Esophagus squamous epithelium (tissue), 5 donors: Measurements from ENCODE around the gene HBD. TPM values are rescaled to one million over a fixed set of nuclear protein-coding genes. Genes with fewer than 3 reads are reported as not detected.

Experiments
- DNase-seq: peaks from one replicate; lab custom pipeline; 2025; lab: John Stamatoyannopoulos, UW
- H3K27ac ChIP-seq, 4 donors: fragments of 200-600 bp; sonication (generic); one replicate each; pipeline ENCODE4 v1.5.1; 2016 to 2019; ENCODE audit warnings: mild to moderate bottlenecking in 1 of 4
- H3K27me3 ChIP-seq, 4 donors: fragments of 200-600 bp; sonication (generic); 1 replicate in 3 of 4; 2 replicates in 1 of 4; pipeline versions ENCODE4 v1.5.1 to v1.6.0; 2017 to 2021; ENCODE audit warnings: antibody characterized with exemption in 1 of 4
- H3K36me3 ChIP-seq, 3 donors: fragments of 200-600 bp; sonication (generic); one replicate each; pipeline ENCODE4 v1.5.1; 2016 to 2019
- H3K4me1 ChIP-seq, 3 donors: fragments of 200-600 bp; sonication (generic); one replicate each; pipeline ENCODE4 v1.5.1; 2017 to 2019
- H3K4me3 ChIP-seq, 4 donors: fragments of 200-600 bp; sonication (generic); 1 replicate in 3 of 4; 2 replicates in 1 of 4; pipeline ENCODE4 v1.5.1; 2016 to 2019; ENCODE audit warnings: mild to moderate bottlenecking in 2 of 4, moderate library complexity in 1 of 4
- H3K9me3 ChIP-seq, 3 donors: fragments of 200-600 bp; sonication (generic); one replicate each; pipeline ENCODE4 v1.5.1; 2016 to 2019
- POLR2A ChIP-seq, 4 donors: fragments of 450-650 bp; IDR thresholded peaks; one replicate each; pipeline ENCODE4 v1.6.1; 2017; ENCODE audit warnings: antibody characterized with exemption in 4 of 4, mild to moderate bottlenecking in 4 of 4, moderate library complexity in 3 of 4
- WGBS, 2 donors: methylation state at CpG; one replicate each; pipeline ENCODE4 v1.1.5; 2018; 5-methylcytosine and 5-hydroxymethylcytosine counted together
- intact Hi-C: fragments of 100-400 bp; cut with DNase I; formaldehyde crosslinking; loops from one replicate; pipeline ENCODE4 v1.15.0; 2022
- total RNA-seq, 4 donors: library from RNA; depleted of rRNA; stranded (reverse); fragments of >200 nt; gene quantifications; one replicate each; pipeline ENCODE4 v1.1.0, GENCODE V29; 2016
- TF ChIP-seq, protein P1 (sequence below), 6 experiments: fragments of 450-650 bp in 4 of 6; fragments of 200-600 bp in 2 of 6; sonication (generic) in 2 of 6; IDR thresholded peaks; one replicate each; pipeline ENCODE4 v1.5.1; 2016 to 2019; ENCODE audit warnings: antibody characterized with exemption in 6 of 6, mild to moderate bottlenecking in 4 of 6, moderate library complexity in 4 of 6
- donor health status: DM: yes; HTN: yes; CAD: no.

The HBD gene
- total RNA-seq, 4 donors from 2014 or later = not detected

GRCh38 chr11:5232821-5233220 lies 1.5 kb downstream of the HBD start:
- 84 to 100% methylated on average over 2 of the region's 2 CpGs for WGBS, 2 donors
- TF ChIP-seq POLR2A (IDR thresholded peaks at IDR 0.05) = no peak
- TF ChIP-seq, protein P1, sequence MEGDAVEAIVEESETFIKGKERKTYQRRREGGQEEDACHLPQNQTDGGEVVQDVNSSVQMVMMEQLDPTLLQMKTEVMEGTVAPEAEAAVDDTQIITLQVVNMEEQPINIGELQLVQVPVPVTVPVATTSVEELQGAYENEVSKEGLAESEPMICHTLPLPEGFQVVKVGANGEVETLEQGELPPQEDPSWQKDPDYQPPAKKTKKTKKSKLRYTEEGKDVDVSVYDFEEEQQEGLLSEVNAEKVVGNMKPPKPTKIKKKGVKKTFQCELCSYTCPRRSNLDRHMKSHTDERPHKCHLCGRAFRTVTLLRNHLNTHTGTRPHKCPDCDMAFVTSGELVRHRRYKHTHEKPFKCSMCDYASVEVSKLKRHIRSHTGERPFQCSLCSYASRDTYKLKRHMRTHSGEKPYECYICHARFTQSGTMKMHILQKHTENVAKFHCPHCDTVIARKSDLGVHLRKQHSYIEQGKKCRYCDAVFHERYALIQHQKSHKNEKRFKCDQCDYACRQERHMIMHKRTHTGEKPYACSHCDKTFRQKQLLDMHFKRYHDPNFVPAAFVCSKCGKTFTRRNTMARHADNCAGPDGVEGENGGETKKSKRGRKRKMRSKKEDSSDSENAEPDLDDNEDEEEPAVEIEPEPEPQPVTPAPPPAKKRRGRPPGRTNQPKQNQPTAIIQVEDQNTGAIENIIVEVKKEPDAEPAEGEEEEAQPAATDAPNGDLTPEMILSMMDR (IDR thresholded peaks at IDR 0.05) = no peak
- Histone ChIP-seq H3K27me3 (no peaks in the 10 kb centered on the region), H3K4me1 (no peaks in the 10 kb centered on the region), H3K9me3 (no peaks in the 10 kb centered on the region), H3K27ac (no peak overlapping the region), H3K4me3 (no peak overlapping the region), H3K36me3 (no peaks in the 10 kb centered on the region)
- intact Hi-C loops = no loop called here
- no peak for DNase-seq

- WGBS, 2 donors = 62 to 65% methylated on average over 3 of the region's 3 CpGs
- no peaks in the 10 kb centered on the region for H3K9me3 ChIP-seq
- intact Hi-C loops = no loop called here
Measured at GRCh38 chr11:5232176-5232575, 2.1 kb downstream of the HBD start.

GRCh38 chr11:5231111-5231510 lies 3.2 kb downstream of the HBD start:
- H3K4me3 ChIP-seq = no peak overlapping the region
- WGBS, 2 donors = 85 to 92% methylated on average over 2 of the region's 2 CpGs
- H3K4me1 ChIP-seq = no peaks in the 10 kb centered on the region
- H3K27ac ChIP-seq = no peak overlapping the region
- no peak for DNase-seq
- TF ChIP-seq, protein P1 (IDR thresholded peaks at IDR 0.05) = no peak
- TF ChIP-seq POLR2A (IDR thresholded peaks at IDR 0.05) = no peak
- no peaks in the 10 kb centered on the region for H3K27me3 ChIP-seq
- no peaks in the 10 kb centered on the region for H3K9me3 ChIP-seq
- intact Hi-C loops = no loop called here
- H3K36me3 ChIP-seq = no peaks in the 10 kb centered on the region

More at GRCh38 chr11:5232176-5232575, 2.1 kb downstream of the HBD start:
- Histone ChIP-seq H3K4me3 (no peak overlapping the region), H3K27ac (no peak overlapping the region), H3K4me1 (no peaks in the 10 kb centered on the region), H3K27me3 (no peaks in the 10 kb centered on the region), H3K36me3 (no peaks in the 10 kb centered on the region)
- no peak for TF ChIP-seq POLR2A (IDR thresholded peaks at IDR 0.05)
- TF ChIP-seq, protein P1 (IDR thresholded peaks at IDR 0.05) = no peak
- DNase-seq = no peak

DNA sequence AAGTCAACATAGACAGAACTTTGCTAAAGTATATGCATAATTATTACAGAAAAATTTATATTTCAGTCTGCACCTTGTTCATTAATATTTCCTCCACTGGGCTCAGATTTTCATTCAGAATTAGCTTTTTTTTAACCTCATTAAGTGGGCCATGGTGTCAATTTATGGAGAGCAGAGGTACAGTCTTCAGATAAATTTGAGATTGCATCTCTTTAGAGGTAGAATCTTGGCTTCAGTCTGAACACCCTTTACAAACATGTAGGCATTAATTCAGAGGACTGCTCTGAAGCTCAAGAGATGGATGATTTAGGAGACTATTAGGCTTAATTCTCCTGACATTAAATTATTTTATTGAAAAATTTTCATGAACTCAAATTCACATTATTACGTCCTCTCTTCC lies 4.0 kb downstream of the HBD start:
- WGBS, 2 donors = 76 to 90% methylated on average over 1 of the region's 1 CpG
- Histone ChIP-seq H3K4me1 (no peaks in the 10 kb centered on the region), H3K4me3 (no peak overlapping the region), H3K36me3 (no peaks in the 10 kb centered on the region), H3K9me3 (no peaks in the 10 kb centered on the region), H3K27me3 (no peaks in the 10 kb centered on the region), H3K27ac (no peak overlapping the region)
- DNase-seq = no peak
- intact Hi-C loops = no loop called here
- no peak for TF ChIP-seq POLR2A (IDR thresholded peaks at IDR 0.05)
- TF ChIP-seq, protein P1 (IDR thresholded peaks at IDR 0.05) = no peak

DNA sequence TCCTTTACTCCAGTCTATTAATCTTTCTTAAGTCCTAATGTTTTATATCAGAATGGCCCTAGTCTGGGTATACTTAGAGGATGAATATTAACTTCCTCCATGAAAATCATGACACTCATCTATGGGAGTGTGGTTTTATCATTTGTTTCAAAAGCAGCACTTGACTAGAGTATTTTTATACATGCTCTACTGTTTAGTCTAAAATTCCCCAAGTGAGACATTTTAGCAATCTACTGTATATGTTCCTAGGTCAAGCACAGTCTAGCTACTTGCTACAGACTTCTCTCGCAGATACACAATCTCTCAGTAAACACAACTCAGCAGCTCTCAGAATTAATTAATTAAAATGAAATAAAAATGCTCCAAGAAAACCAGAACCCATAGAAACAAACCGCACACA lies 4.5 kb downstream of the HBD start:
- Histone ChIP-seq H3K9me3 (no peaks in the 10 kb centered on the region), H3K27ac (no peak overlapping the region), H3K4me3 (no peak overlapping the region), H3K4me1 (no peaks in the 10 kb centered on the region), H3K27me3 (no peaks in the 10 kb centered on the region), H3K36me3 (no peaks in the 10 kb centered on the region)
- intact Hi-C loops = no loop called here
- WGBS, 2 donors = 70 to 74% methylated on average over 2 of the region's 2 CpGs
- TF ChIP-seq, protein P1 (IDR thresholded peaks at IDR 0.05) = no peak
- no peak for TF ChIP-seq POLR2A (IDR thresholded peaks at IDR 0.05)
- no peak for DNase-seq
